ENCODE results near the gene NHP2. TPM values are rescaled to one million over a fixed set of nuclear protein-coding genes. Genes with fewer than 3 reads are reported as not detected.

The NHP2 gene
- total and polyA plus RNA-seq, 10 of the 15 experiments (the other 5 are each of a cell fraction or from before 2014, with no cell fraction given) = 39.2 to 513 (median 198) TPM

- no TSS peak for BruUV-seq (replicated peaks)
- TF ChIP-seq IKZF1 (conservative IDR thresholded peaks at IDR 0.05) (no peak), SPI1 (IDR thresholded peaks at IDR 0.05; ENCODE audit: borderline replicate concordance, insufficient read depth, low read depth, low read length) (no peak), NFIC (IDR thresholded peaks at IDR 0.05; ENCODE audit: low read depth, low read length) (no peak), SREBF2 (IDR thresholded peaks at IDR 0.05; ENCODE audit: low read length) (no peak), SIN3A (IDR thresholded peaks at IDR 0.05; ENCODE audit: low read depth, low read length) (no peak), CBFB (IDR thresholded peaks at IDR 0.05; ENCODE audit: low read depth) (no peak), ZNF24 (IDR thresholded peaks at IDR 0.05) (no peak), CHD2 (IDR thresholded peaks at IDR 0.05; ENCODE audit: borderline replicate concordance, low read depth, low read length) (no peak), PRDM15 (CRISPR knock-in tag; IDR thresholded peaks at IDR 0.05) (no peak), NFYB (IDR thresholded peaks at IDR 0.05; ENCODE audit: insufficient read depth, low read depth, low read length) (no peak), FOXM1 (IDR thresholded peaks at IDR 0.05; ENCODE audit: low read depth, low read length) (no peak), SMARCA5 (IDR thresholded peaks at IDR 0.05) (no peak), MEF2B (IDR thresholded peaks at IDR 0.05; ENCODE audit: partially characterized antibody, poor library complexity, severe bottlenecking) (no peak)
- TF ChIP-seq, protein P1, sequence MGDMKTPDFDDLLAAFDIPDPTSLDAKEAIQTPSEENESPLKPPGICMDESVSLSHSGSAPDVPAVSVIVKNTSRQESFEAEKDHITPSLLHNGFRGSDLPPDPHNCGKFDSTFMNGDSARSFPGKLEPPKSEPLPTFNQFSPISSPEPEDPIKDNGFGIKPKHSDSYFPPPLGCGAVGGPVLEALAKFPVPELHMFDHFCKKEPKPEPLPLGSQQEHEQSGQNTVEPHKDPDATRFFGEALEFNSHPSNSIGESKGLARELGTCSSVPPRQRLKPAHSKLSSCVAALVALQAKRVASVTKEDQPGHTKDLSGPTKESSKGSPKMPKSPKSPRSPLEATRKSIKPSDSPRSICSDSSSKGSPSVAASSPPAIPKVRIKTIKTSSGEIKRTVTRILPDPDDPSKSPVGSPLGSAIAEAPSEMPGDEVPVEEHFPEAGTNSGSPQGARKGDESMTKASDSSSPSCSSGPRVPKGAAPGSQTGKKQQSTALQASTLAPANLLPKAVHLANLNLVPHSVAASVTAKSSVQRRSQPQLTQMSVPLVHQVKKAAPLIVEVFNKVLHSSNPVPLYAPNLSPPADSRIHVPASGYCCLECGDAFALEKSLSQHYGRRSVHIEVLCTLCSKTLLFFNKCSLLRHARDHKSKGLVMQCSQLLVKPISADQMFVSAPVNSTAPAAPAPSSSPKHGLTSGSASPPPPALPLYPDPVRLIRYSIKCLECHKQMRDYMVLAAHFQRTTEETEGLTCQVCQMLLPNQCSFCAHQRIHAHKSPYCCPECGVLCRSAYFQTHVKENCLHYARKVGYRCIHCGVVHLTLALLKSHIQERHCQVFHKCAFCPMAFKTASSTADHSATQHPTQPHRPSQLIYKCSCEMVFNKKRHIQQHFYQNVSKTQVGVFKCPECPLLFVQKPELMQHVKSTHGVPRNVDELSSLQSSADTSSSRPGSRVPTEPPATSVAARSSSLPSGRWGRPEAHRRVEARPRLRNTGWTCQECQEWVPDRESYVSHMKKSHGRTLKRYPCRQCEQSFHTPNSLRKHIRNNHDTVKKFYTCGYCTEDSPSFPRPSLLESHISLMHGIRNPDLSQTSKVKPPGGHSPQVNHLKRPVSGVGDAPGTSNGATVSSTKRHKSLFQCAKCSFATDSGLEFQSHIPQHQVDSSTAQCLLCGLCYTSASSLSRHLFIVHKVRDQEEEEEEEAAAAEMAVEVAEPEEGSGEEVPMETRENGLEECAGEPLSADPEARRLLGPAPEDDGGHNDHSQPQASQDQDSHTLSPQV (IDR thresholded peaks at IDR 0.05) = no peak
- H3K27me3 ChIP-seq (replicated peaks in 1 of 2; ENCODE audit: control insufficient read depth in 2 of 2, insufficient read depth in 2 of 2, low read length in 1 of 2) = no peaks in the 10 kb centered on the region
- ATAC-seq (no peak), FAIRE-seq (no peak), DNase-seq (ENCODE audit: low read depth, low spot score) (no peak)
- peak overlapping the region; percentile 45 for H3K4me2 ChIP-seq (ENCODE audit: control insufficient read depth, insufficient read depth)
- RAD21 ChIA-PET (ENCODE audit: unreplicated experiment) = interaction anchor here (1.2 kb wide), 4 partner anchors 24 to 46 kb away, joined by 3 to 7 read pairs (median 4); no protein-coding TSS in a partner anchor
- no peak overlapping the region for H2AFZ ChIP-seq (ENCODE audit: control insufficient read depth, low read depth, low read length)
- CTCF ChIA-PET = interaction anchor here (0.9 to 3.1 kb wide), 17 partner anchors 8 to 83 kb away, joined by 3 to 21 read pairs (median 8); partner anchors contain the start of genes HNRNPAB, NHP2 and RMND5B
- H3K9ac ChIP-seq (ENCODE audit: control insufficient read depth, insufficient read depth, low read length) = no peak overlapping the region
- H3K4me3 ChIP-seq = peak overlapping the region; percentile 47; the same call in 1 of the 2 replicates
- peak overlapping the region; percentile 47 for H3K27ac ChIP-seq (ENCODE audit: control insufficient read depth, insufficient read depth)
- 86% methylated on average over 38 of the region's 38 CpGs for WGBS (ENCODE audit: insufficient coverage, insufficient replicate concordance, low lambda C conversion rate, missing lambda C conversion rate)
- H3K36me3 ChIP-seq (ENCODE audit: control insufficient read depth in 2 of 2, insufficient read depth in 2 of 2, low read length in 1 of 2) = peaks cover 3 to 19% of the 10 kb centered on the region in 2 experiments; a peak in 3 of 4 replicates
- H3K4me1 ChIP-seq (ENCODE audit: control insufficient read depth, insufficient read depth, low read length) = peaks cover 32% of the 10 kb centered on the region
- no peaks in the 10 kb centered on the region for H3K9me3 ChIP-seq (replicated peaks; ENCODE audit: control insufficient read depth, insufficient read depth, low read length)
- SMC1A ChIA-PET (ENCODE audit: uncharacterized antibody, unreplicated experiment) = interaction anchor here (0.9 to 2.9 kb wide), 5 partner anchors 10 to 47 kb away, joined by 3 to 14 read pairs (median 5); no protein-coding TSS in a partner anchor
- in situ Hi-C loops (cut with MboI) = loop anchor here (10.0 kb wide), 1 partner anchor 1693 kb away; no protein-coding TSS in a partner anchor
- intact Hi-C loops (cut with micrococcal nuclease; ENCODE audit: unreplicated experiment) = no loop called here
- POLR2A ChIA-PET = interaction anchor here (0.6 to 1.0 kb wide), 2 partner anchors 10 to 30 kb away, joined by 3 to 6 read pairs; no protein-coding TSS in a partner anchor
- H4K20me1 ChIP-seq (ENCODE audit: control insufficient read depth, insufficient read depth) = no peaks in the 10 kb centered on the region
- H3K79me2 ChIP-seq (ENCODE audit: control insufficient read depth, insufficient read depth, low read length) = peaks cover 25% of the 10 kb centered on the region
Observed at GRCh38 chr5:178121391-178122276, 32.1 kb downstream of the NHP2 start.
